22Rv1 (cell line): ENCODE data around the gene DCLK2.

ENCODE experiments used
- ZFX ChIP-seq: fragments of 450-650 bp; IDR thresholded peaks from 2 replicates; pipeline ENCODE4 v1.6.1; 2017; ENCODE audit warnings: antibody characterized with exemption, borderline replicate concordance
- TF ChIP-seq, protein P1 (sequence below): fragments of 450-650 bp; IDR thresholded peaks from 2 replicates; pipeline ENCODE4 v1.5.1; 2017; ENCODE audit warnings: mild to moderate bottlenecking

GRCh38 chr4:150238591-150238990 is 160.3 kb downstream of the DCLK2 start:
- TF ChIP-seq, protein P1, sequence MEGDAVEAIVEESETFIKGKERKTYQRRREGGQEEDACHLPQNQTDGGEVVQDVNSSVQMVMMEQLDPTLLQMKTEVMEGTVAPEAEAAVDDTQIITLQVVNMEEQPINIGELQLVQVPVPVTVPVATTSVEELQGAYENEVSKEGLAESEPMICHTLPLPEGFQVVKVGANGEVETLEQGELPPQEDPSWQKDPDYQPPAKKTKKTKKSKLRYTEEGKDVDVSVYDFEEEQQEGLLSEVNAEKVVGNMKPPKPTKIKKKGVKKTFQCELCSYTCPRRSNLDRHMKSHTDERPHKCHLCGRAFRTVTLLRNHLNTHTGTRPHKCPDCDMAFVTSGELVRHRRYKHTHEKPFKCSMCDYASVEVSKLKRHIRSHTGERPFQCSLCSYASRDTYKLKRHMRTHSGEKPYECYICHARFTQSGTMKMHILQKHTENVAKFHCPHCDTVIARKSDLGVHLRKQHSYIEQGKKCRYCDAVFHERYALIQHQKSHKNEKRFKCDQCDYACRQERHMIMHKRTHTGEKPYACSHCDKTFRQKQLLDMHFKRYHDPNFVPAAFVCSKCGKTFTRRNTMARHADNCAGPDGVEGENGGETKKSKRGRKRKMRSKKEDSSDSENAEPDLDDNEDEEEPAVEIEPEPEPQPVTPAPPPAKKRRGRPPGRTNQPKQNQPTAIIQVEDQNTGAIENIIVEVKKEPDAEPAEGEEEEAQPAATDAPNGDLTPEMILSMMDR, result no peak
- no peak for TF ChIP-seq ZFX
